ENCODE measurements around the gene SYCP2L.

GRCh38 chr6:10862361-10862760 is 24.5 kb upstream of the SYCP2L start:
- TF ChIP-seq USF2 (CRISPR knock-in tag; IDR thresholded peaks at IDR 0.05) (no peak), XRCC5 (IDR thresholded peaks at IDR 0.05; ENCODE audit: low read depth, low read length) (no peak), CTCF (IDR thresholded peaks at IDR 0.05 in 2 of 3, conservative IDR thresholded peaks at IDR 0.05 in 1 of 3; ENCODE audit: insufficient read depth in 2 of 3, low read depth in 1 of 3, low read length in 3 of 3) (no peak), MCM3 (IDR thresholded peaks at IDR 0.05) (no peak), SMARCA5 (IDR thresholded peaks at IDR 0.05) (no peak), SMARCB1 (IDR thresholded peaks at IDR 0.05; ENCODE audit: insufficient read length, low read depth) (no peak), NR3C1 (CRISPR knock-in tag; IDR thresholded peaks at IDR 0.05) (no peak), TBL1XR1 (IDR thresholded peaks at IDR 0.05; ENCODE audit: low read length in 2 of 2) (no peak), SAP30 (IDR thresholded peaks at IDR 0.05; ENCODE audit: borderline replicate concordance, insufficient read depth, low read depth, low read length, poor library complexity, severe bottlenecking) (no peak), MAFG (tag; conservative IDR thresholded peaks at IDR 0.05) (no peak), SP2 (IDR thresholded peaks at IDR 0.05; ENCODE audit: extremely low read depth, low read depth, low read length, poor library complexity, severe bottlenecking) (no peak), FOXK1 (CRISPR knock-in tag; IDR thresholded peaks at IDR 0.05; ENCODE audit: borderline replicate concordance) (no peak), POLR2A (conservative IDR thresholded peaks at IDR 0.05) (no peak), E2F1 (CRISPR knock-in tag; IDR thresholded peaks at IDR 0.05) (no peak)
